ENCODE data around the gene TMEM196.
"Not testable (repeated sequence)": the region's sequence is repeated elsewhere in the genome, so short reads cannot be mapped to it uniquely, and the experiment has no call there.

Gene TMEM196

GRCh38 chr7:19705663-19706062 lies 67.8 kb downstream of the TMEM196 start:
- no peak for DNase-seq

DNA sequence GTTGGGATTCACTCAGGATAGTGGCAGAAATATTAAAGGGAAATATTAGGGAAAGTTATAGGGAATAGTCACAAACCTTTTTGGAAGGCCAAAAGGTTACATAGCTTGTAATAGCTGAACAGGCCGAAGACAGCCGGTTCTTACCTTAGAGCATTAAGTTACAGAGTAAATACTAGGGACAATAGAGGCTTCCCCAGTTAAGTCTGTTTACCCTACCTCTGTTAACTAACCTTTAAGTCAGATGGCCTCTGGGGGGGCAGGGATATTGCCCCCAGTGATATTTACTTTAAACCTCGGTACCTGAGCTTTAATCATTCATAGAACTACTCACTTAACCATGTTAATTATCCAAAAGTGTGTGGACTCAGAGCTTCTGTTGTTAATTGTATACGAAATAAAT lies 71.9 kb downstream of the TMEM196 start:
- DNase-seq: no peak

GRCh38 chr7:19700936-19701335 lies 72.5 kb downstream of the TMEM196 start:
- DNase-seq: no peak

DNA sequence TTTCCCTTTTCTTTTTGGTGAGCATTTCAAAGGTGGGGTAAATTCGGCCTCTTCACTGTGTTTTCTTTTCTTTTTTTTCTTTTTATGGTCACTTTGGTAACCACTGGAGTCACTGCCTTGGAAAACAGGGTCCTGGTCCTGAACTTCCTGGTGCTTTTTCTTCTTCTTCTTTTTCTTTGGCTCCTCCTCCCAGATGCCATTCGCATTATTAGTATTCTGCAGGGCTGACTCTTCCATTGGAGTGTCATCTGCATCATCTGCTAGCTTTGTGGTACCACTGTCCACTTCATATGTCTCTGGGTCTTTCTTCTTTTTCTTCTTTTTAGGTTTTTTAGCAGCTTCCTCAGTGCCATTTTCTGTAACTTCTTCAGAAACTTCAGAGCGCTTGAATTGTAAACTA lies 75.1 kb downstream of the TMEM196 start:
- no peak for DNase-seq

- DNase-seq: no peak
Observed at GRCh38 chr7:19696926-19697325, 76.5 kb downstream of the TMEM196 start.

DNA sequence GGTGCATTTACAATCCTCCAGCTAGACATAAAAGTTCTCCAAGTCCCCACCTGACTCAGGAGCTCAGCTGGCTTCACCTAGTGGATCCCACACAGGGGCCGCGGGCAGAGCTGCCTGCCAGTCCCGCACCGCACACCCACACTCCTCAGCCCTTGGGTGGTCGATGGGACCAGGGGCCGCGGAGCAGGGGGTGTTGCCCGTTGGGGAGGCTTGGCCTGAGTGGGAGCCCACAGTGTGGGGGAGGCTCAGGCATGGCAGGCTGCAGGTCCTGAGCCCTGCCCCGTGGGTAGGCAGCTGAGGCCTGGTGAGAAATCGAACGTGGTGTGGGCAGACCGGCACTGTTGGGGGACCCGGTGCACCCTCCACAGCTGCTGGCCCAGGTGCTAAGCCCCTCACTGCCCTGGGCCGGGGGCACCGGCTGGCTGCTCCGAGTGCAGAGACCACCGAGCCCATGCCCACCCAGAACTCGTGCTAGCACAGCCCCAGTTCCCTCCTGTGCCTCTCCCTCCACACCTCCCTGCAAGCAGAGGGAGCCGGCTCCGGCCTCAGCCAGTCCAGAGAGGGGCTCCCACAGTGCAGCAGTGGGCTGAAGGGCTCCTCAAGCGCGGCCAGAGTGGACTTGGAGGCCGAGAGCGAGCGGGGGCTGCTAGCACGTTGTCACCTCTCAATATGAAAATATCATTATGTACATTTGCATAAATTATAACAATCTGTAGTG lies 81.1 kb downstream of the TMEM196 start:
- no peak for DNase-seq

GRCh38 chr7:19690736-19691135 lies 82.7 kb downstream of the TMEM196 start:
- DNase-seq: no peak

DNA sequence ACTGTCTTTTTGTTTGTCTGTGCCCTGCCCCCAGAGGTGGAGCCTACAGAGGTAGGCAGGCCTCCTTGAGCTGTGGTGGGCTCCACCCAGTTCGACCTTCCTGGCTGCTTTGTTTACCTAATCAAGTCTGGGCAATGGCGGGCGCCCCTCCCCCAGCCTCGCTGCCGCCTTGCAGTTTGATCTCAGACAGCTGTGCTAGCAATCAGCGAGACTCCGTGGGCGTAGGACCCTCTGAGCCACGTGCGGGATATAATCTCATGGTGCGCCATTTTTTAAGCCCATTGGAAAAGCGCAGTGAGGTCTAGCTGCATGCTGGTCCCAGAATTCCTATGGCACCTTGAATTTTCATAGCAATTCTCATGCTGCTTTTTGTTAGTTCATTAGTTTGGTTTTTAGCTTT lies 84.3 kb downstream of the TMEM196 start:
- DNase-seq: not testable (repeated sequence)

GRCh38 chr7:19681596-19681995 lies 91.8 kb downstream of the TMEM196 start:
- no peak for DNase-seq

DNA sequence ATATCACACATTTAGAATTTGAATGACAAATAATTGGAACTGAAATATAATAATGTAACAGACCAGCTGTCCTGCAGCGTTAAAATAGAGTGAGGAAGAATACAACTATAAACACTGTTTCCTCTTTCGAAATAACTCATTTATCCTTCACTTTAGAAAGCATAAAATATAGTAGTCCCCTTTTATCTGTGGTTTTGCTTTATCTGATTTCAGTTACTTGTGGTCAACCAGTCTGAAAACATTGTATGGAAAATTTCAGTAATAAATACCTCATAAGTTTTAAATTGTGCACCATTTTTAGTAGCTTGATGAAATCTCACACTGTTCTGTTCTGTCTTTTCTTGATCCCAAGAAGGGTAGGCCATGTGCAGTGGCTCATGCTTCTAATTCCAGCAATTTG lies 96.2 kb downstream of the TMEM196 start:
- no peak for DNase-seq

DNA sequence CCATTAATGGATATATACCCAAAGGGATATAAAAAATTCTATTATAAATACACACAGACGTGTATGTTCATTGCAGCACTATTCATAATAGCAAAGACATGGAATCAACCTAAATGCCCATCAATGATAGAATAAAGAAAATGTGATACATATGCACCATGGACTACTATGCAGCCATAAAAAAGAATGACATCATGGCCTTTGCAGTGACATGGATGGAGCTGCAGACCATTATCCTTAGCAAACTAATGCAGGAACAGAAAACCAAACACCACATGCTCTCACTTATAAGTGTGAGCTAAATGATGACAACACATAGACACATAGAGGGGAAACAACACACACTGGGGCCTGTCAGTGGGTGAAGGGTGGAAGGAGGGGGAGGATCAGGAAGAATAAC lies 97.6 kb downstream of the TMEM196 start:
- no peak for DNase-seq

DNA sequence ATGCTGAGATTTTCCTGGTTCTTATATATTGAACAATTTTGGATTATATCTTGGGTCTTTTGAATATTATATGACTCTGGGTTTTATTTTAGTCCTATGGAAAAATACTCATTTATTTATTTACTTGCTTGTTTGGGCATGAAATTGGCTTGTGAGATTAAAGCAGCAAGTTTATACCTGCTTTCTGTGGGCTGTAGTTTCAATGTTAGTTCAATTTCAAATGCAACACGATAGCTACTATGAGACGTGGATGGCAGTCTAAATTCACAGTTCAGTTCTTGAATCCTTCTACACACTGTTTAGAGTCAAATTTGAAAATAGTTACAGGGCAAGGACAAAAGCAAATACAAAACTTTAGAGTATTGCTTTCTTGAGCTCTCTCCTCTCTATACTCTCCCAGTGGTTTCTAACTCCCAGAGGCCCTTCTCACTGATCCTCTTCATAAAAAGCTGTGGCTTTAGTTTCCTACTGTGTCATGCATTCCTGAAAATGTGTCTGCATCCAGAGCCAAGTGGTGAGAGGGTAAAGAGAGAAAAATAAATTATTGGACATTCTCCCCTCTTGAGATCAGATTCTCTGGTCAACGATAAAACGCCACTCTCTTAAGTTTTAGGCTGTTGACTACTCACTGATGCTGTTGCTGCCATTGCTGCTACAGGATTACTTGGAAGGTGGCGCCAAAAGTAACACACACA lies 99.0 kb downstream of the TMEM196 start:
- no peak for DNase-seq

DNA sequence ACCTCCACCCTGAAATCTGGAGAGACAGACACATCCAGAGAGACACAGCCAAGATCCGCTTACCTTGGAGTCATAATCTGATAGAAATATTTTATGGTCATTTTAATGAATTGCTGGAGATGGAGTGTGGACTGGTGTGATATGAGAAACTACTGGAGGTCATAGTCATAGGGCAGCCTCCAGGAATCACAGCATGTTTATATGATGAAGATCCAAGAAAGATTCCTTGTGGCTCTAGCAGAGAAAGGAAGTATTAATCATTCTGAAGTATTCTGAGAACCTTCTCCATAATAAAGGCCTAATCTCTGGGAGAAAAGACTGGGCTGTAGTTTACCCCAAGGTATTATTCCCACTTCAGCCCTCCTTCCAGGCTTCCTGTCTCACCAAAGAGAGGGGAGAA lies 102.6 kb downstream of the TMEM196 start:
- DNase-seq: no peak
